Breast epithelium (tissue), 4 donors: ENCODE results near the gene PXDN. TPM values are rescaled to one million over a fixed set of nuclear protein-coding genes. Genes with fewer than 3 reads are reported as not detected.

ENCODE experiments used
- DNase-seq, 2 donors: peaks; one replicate each; pipeline ENCODE4 v3.0.0-alpha.2; 2019; ENCODE audit warnings: low spot score in 2 of 2
- H3K27ac ChIP-seq, 2 donors: fragments of 200-600 bp; sonication (generic) in 1 of 2; one replicate each; pipeline ENCODE4 v1.5.1; 2016 to 2019; ENCODE audit warnings: mild to moderate bottlenecking in 1 of 2
- H3K27me3 ChIP-seq, 2 donors: fragments of 200-600 bp; sonication (generic) in 1 of 2; one replicate each; pipeline versions ENCODE4 v1.5.1 to v1.6.0; 2017 to 2019; ENCODE audit warnings: control low read depth in 1 of 2, mild to moderate bottlenecking in 1 of 2
- H3K36me3 ChIP-seq: fragments of 200-600 bp; one replicate; pipeline ENCODE4 v1.5.1; 2019
- H3K4me1 ChIP-seq, 2 donors: fragments of 200-600 bp; sonication (generic); one replicate each; pipeline ENCODE4 v1.5.1; 2016 to 2019; ENCODE audit warnings: control low read depth in 1 of 2
- H3K4me3 ChIP-seq, 3 donors: fragments of 200-600 bp; sonication (generic); 1 replicate in 2 of 3; 2 replicates in 1 of 3; pipeline ENCODE4 v1.5.1; 2016 to 2019; ENCODE audit warnings: mild to moderate bottlenecking in 3 of 3, moderate library complexity in 2 of 3
- H3K9me3 ChIP-seq, 2 donors: fragments of 200-600 bp; sonication (generic) in 1 of 2; one replicate each; pipeline ENCODE4 v1.5.1; 2016 to 2019; ENCODE audit warnings: control low read depth in 1 of 2
- POLR2A ChIP-seq: fragments of 450-650 bp; IDR thresholded peaks from one replicate; pipeline ENCODE4 v1.6.1; 2016; ENCODE audit warnings: antibody characterized with exemption, mild to moderate bottlenecking, moderate library complexity
- POLR2AphosphoS5 ChIP-seq, 3 donors: sonication (generic); formaldehyde crosslinking; IDR thresholded peaks; one replicate each; pipeline ENCODE4 v1.6.1; 2017; ENCODE audit warnings: antibody characterized with exemption in 3 of 3
- intact Hi-C: fragments of 100-400 bp; cut with DNase I; formaldehyde crosslinking; loops from one replicate; pipeline ENCODE4 v1.15.1; 2023; ENCODE audit warnings: low total_unique reads
- total RNA-seq, 3 donors: library from RNA; depleted of rRNA; stranded (reverse); fragments of >200 nt; gene quantifications; one replicate each; pipeline ENCODE4 v1.1.0, GENCODE V29; 2016
- TF ChIP-seq, protein P1 (sequence below), 3 donors: fragments of 450-650 bp; IDR thresholded peaks; one replicate each; pipeline ENCODE4 v1.5.1; 2016 to 2017; ENCODE audit warnings: antibody characterized with exemption in 3 of 3, mild to moderate bottlenecking in 3 of 3, moderate library complexity in 3 of 3

PXDN gene
- total RNA-seq, 3 donors from 2014 or later: 42.4 to 108 (median 64.2) TPM

DNA sequence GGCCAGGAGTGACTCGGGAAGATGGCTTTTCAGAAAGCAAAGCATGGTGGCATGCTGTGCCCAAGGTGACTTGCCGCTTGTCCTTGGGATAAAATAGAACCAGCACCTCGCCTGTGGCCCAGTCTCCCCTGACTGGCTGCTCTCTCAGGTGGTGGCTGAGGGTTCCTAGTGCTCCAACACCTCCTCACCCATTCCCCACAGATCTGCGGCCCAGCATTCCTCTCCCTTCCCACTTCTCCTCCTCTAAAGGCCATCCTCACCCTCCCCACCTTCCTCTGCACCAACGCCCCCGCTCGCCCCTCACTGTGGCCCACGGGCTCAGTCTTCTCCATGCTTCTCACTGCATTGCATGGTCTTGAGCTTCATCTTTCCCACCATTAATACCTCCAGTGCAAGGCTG, 132.4 kb downstream of the PXDN start:
- Histone ChIP-seq H3K4me1 (no peaks in the 10 kb centered on the region), H3K27me3 (no peaks in the 10 kb centered on the region), H3K4me3 (no peak overlapping the region), H3K36me3 (no peaks in the 10 kb centered on the region), H3K9me3 (no peaks in the 10 kb centered on the region), H3K27ac (no peak overlapping the region)
- intact Hi-C loops: loop anchor here (2.0 kb wide), 1 partner anchor 37 kb away; no protein-coding TSS in a partner anchor
- TF ChIP-seq POLR2A (no peak), POLR2AphosphoS5 (IDR thresholded peaks at IDR 0.05) (no peak)
- TF ChIP-seq, protein P1, sequence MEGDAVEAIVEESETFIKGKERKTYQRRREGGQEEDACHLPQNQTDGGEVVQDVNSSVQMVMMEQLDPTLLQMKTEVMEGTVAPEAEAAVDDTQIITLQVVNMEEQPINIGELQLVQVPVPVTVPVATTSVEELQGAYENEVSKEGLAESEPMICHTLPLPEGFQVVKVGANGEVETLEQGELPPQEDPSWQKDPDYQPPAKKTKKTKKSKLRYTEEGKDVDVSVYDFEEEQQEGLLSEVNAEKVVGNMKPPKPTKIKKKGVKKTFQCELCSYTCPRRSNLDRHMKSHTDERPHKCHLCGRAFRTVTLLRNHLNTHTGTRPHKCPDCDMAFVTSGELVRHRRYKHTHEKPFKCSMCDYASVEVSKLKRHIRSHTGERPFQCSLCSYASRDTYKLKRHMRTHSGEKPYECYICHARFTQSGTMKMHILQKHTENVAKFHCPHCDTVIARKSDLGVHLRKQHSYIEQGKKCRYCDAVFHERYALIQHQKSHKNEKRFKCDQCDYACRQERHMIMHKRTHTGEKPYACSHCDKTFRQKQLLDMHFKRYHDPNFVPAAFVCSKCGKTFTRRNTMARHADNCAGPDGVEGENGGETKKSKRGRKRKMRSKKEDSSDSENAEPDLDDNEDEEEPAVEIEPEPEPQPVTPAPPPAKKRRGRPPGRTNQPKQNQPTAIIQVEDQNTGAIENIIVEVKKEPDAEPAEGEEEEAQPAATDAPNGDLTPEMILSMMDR (IDR thresholded peaks at IDR 0.05): no peak
- DNase-seq: no peak

DNA sequence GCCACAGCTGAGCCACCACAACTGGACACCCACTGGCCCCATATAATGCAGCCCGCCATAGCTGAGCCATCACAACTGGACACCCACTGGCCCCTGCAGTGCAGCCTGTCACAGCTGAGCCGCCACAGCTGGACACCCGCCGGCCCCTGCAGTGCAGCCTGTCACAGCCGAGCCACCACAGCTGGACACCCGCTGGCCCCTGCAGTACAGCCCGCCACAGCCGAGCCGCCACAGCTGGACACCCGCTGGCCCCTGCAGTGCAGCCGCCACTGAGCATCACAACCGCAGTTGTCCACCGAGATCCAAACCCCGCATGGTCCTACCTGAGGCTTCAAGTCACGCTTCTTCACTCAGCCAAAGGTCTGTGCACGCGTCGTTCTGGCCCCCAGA, 134.2 kb downstream of the PXDN start:
- H3K27me3 ChIP-seq: no peaks in the 10 kb centered on the region
- no peak for TF ChIP-seq POLR2A
- TF ChIP-seq POLR2AphosphoS5 (IDR thresholded peaks at IDR 0.05): no peak
- TF ChIP-seq, protein P1 (IDR thresholded peaks at IDR 0.05): no peak
- no peak overlapping the region for H3K27ac ChIP-seq
- H3K36me3 ChIP-seq: no peaks in the 10 kb centered on the region
- no peak overlapping the region for H3K4me3 ChIP-seq
- intact Hi-C loops: loop anchor here (2.0 kb wide), 1 partner anchor 35 kb away; no protein-coding TSS in a partner anchor
- no peaks in the 10 kb centered on the region for H3K4me1 ChIP-seq
- no peak for DNase-seq
- H3K9me3 ChIP-seq: no peaks in the 10 kb centered on the region

DNA sequence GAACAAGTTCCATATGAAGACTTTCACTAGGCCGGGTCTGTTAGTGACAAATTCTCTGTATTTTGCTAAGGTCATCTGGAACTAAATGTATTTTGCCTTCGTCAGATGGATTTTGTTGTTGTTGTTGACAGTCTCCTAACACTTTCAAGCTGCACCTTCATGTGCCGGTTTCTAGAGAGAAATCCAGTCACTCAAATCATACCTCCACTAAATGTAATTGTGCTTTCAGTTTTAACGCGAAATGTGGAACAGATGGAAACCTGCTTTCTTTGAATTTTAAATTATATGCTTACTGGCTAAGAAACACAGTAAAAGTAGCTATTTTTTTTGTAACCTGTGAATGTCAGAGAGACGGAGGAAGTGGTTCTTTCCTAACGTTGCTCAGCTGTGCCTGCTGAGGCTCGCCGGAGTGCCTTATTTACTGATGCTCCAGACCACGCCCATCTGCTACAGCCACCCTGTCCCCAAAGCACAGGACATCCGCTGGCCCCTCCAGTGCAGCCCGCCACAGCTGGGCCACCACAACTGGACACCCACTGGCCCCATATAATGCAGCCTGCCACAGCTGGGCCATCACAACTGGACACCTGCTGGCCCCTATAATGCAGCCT, 134.7 kb downstream of the PXDN start:
- H3K9me3 ChIP-seq: no peaks in the 10 kb centered on the region
- no peaks in the 10 kb centered on the region for H3K36me3 ChIP-seq
- DNase-seq: no peak
- H3K4me1 ChIP-seq: no peaks in the 10 kb centered on the region
- intact Hi-C loops: loop anchor here (2.0 kb wide), 1 partner anchor 35 kb away; no protein-coding TSS in a partner anchor
- no peak overlapping the region for H3K4me3 ChIP-seq
- no peak overlapping the region for H3K27ac ChIP-seq
- TF ChIP-seq POLR2A (no peak), POLR2AphosphoS5 (IDR thresholded peaks at IDR 0.05) (no peak)
- H3K27me3 ChIP-seq: no peaks in the 10 kb centered on the region

DNA sequence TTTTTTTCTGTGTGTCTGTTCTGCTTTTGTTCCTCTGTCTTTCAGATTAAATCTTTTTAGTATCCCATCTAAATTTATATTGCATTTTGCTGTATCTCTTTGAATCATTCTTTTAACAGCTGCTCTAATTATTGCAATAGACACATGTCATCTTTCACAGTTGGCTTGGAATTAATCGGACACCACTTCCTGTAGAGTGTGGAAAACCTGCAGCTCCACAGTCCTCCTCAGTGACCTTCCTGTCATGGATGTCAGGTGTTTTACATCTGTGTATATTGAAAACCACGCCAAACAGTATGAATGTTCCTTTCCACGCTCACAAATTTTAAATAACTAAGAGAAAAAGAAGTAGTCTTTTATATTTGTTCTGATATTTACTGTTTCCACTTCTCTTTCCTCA, 135.3 kb downstream of the PXDN start:
- TF ChIP-seq POLR2AphosphoS5 (IDR thresholded peaks at IDR 0.05) (no peak), POLR2A (no peak)
- TF ChIP-seq, protein P1 (IDR thresholded peaks at IDR 0.05): no peak
- Histone ChIP-seq H3K27me3 (no peaks in the 10 kb centered on the region), H3K4me1 (no peaks in the 10 kb centered on the region), H3K9me3 (no peaks in the 10 kb centered on the region), H3K27ac (no peak overlapping the region), H3K36me3 (no peaks in the 10 kb centered on the region), H3K4me3 (no peak overlapping the region)
- intact Hi-C loops: no loop called here
- DNase-seq: no peak

DNA sequence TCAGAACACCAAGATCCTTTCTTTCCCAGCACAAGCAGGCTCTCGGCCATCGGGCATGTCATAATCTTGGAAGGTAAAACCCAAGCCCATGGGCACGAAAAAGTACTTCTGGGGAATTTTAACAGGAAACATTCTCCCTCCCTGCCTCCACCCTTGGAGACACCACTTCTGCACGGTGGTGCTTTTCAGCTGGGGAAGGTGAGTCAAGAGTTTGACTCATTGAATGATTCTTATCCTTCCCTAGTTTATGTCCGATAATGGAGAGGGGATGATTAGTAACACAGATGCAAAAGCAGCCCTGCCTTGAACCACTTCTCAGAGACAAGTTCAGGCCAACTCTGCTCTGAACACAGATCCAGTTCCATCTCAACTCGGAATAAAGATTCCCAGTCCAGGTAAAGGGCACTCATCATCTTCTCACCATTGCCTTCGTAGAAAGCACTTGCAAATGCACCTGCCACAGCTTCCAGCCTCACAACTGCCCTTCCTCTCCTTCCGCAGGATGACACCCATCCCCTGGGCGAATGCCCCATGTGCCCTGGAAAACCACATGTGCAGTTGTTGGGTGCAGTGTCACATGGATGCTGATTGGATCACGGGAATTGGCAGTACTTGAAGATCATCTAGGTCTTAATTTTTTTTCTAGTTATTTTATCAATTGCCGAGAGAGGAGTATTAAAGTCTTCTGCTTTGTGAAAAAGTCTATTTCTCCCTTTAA, 136.2 kb downstream of the PXDN start:
- intact Hi-C loops: no loop called here
- Histone ChIP-seq H3K36me3 (no peaks in the 10 kb centered on the region), H3K4me1 (no peaks in the 10 kb centered on the region), H3K27ac (no peak overlapping the region), H3K9me3 (no peaks in the 10 kb centered on the region), H3K27me3 (no peaks in the 10 kb centered on the region), H3K4me3 (no peak overlapping the region)
- no peak for DNase-seq
- TF ChIP-seq, protein P1 (IDR thresholded peaks at IDR 0.05): no peak
- TF ChIP-seq POLR2A (no peak), POLR2AphosphoS5 (IDR thresholded peaks at IDR 0.05) (no peak)
